ENCODE results near the gene CNTN4.

Gene CNTN4

DNA sequence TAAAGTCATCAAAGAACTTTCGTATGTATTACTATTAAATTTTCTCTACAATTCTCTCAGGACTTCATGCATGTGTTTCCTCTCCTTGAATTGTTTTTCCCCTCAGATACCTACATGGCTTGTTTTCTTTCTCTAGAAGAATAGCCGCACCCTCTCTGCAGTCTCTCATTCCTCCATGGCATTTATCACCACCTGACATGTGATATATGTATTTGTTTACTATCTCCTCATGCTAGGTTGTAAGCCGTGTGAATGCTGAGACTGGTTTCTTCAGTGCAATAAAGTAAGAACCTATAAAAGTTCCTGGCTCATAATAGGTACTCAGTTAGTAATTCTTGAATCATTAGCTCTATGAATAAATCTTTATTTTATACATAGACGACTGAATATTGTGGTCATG lies 149.2 kb downstream of the CNTN4 start:
- no peak for DNase-seq (ENCODE audit: low read depth)
- no peak for TF ChIP-seq CTCF (IDR thresholded peaks at IDR 0.05; ENCODE audit: insufficient read depth, low read depth, low read length, missing control alignments)
- no peak overlapping the region for H3K4me3 ChIP-seq (ENCODE audit: low read depth, low read length)

GRCh38 chr3:2250783-2251182 lies 152.1 kb downstream of the CNTN4 start:
- no peak for TF ChIP-seq CTCF (IDR thresholded peaks at IDR 0.05; ENCODE audit: insufficient read depth, low read depth, low read length, missing control alignments)
- DNase-seq (ENCODE audit: low read depth), result no peak

DNA sequence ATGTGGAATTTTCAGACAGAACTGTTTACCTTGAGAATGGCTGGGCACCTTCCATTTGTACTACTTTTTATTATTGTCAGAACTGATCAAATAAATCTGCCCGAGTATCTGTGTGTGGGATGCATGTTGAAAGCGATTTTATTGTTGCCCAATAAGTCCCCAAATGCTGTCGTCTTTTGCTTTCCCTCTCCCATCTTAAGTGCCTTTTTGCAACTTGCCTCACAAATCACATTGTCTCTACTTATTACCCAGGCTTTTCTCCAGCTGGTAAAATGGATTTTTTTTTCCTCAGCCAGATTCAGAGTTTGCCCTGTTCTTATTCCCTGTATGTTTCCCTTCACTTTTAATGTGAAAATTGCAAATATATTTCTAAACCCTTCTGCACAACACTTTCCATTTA lies 163.1 kb downstream of the CNTN4 start:
- DNase-seq (ENCODE audit: low read depth), result no peak
- no peak for TF ChIP-seq CTCF (IDR thresholded peaks at IDR 0.05; ENCODE audit: insufficient read depth, low read depth, low read length, missing control alignments)
- H3K4me3 ChIP-seq (ENCODE audit: low read depth, low read length), result no peak overlapping the region

More at GRCh38 chr3:2250783-2251182, 152.1 kb downstream of the CNTN4 start:
- H3K4me3 ChIP-seq (ENCODE audit: low read depth, low read length), result no peak overlapping the region

DNA sequence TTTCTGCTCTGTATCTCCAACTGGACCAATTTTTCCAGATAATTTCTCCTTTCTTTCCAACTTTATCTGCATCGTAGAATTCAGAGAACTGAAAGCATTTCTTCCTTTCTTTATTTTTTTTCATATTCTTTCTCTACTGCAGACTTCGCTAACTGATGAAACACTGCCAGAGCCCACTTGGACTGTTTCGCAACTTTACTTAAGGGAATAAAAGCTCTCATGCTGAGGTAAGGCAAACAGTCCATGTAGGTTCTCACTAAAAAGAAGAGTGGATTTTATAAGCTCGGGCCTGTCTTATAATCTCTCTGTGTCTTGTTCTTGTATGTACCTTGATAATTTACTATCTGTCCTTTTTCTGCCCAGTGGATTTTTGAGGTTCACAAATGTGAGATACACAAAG lies 163.5 kb downstream of the CNTN4 start:
- no peak for DNase-seq (ENCODE audit: low read depth)
- TF ChIP-seq CTCF (IDR thresholded peaks at IDR 0.05; ENCODE audit: insufficient read depth, low read depth, low read length, missing control alignments), result no peak
- no peak overlapping the region for H3K4me3 ChIP-seq (ENCODE audit: low read depth, low read length)

- no peak for DNase-seq (ENCODE audit: low read depth)
- no peak overlapping the region for H3K4me3 ChIP-seq (ENCODE audit: low read depth, low read length)
- no peak for TF ChIP-seq CTCF (IDR thresholded peaks at IDR 0.05; ENCODE audit: insufficient read depth, low read depth, low read length, missing control alignments)
These were observed 167.9 kb downstream of the CNTN4 start for GRCh38 chr3:2266606-2267005.

GRCh38 chr3:2268779-2269178 lies 170.1 kb downstream of the CNTN4 start:
- no peak for TF ChIP-seq CTCF (IDR thresholded peaks at IDR 0.05; ENCODE audit: insufficient read depth, low read depth, low read length, missing control alignments)
- H3K4me3 ChIP-seq (ENCODE audit: low read depth, low read length), result no peak overlapping the region
- peak; percentile 11 for DNase-seq (ENCODE audit: low read depth)

- no peak overlapping the region for H3K4me3 ChIP-seq (ENCODE audit: low read depth, low read length)
- DNase-seq (ENCODE audit: low read depth), result no peak
- no peak for TF ChIP-seq CTCF (IDR thresholded peaks at IDR 0.05; ENCODE audit: insufficient read depth, low read depth, low read length, missing control alignments)
These were observed 175.9 kb downstream of the CNTN4 start for GRCh38 chr3:2274526-2274925.
